Measurements from ENCODE around the gene KIF24.

GRCh38 chr9:34346873-34347799 lies 18.1 kb upstream of the KIF24 start:
- TF ChIP-seq CTCF (IDR thresholded peaks at IDR 0.05) (no peak), POLR2A (IDR thresholded peaks at IDR 0.05) (no peak)

Measured in thyroid gland (tissue), 4 donors.